Measurements from ENCODE around the gene DHX35.

DNA sequence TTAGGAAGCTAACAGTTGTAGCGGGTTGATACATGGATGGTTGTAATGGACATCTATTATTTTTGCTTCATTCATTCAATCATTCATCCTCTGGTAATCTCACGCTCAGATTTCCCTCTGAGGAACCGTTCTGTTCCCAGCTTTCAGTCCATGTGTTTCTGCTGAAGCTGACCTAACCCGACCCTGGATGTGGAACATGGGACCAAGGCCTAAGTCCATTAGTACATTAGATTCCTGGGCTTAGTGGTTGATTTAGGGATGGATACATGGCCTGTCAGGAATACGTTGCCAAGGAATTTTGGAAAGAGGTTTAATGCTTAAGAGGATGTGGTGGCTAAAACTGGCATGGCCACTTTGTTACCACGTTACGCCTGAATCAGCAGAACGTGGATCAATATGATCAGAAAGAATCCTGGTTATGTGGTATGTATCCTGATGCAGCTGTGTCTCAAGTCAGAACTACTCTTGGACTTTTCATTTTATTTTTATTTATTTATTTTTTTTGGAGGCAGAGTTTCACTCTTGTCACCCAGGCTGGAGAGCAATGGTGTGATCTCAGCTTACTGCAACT, 4.1 kb upstream of the DHX35 start:
- TF ChIP-seq, protein P1, sequence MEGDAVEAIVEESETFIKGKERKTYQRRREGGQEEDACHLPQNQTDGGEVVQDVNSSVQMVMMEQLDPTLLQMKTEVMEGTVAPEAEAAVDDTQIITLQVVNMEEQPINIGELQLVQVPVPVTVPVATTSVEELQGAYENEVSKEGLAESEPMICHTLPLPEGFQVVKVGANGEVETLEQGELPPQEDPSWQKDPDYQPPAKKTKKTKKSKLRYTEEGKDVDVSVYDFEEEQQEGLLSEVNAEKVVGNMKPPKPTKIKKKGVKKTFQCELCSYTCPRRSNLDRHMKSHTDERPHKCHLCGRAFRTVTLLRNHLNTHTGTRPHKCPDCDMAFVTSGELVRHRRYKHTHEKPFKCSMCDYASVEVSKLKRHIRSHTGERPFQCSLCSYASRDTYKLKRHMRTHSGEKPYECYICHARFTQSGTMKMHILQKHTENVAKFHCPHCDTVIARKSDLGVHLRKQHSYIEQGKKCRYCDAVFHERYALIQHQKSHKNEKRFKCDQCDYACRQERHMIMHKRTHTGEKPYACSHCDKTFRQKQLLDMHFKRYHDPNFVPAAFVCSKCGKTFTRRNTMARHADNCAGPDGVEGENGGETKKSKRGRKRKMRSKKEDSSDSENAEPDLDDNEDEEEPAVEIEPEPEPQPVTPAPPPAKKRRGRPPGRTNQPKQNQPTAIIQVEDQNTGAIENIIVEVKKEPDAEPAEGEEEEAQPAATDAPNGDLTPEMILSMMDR (conservative IDR thresholded peaks at IDR 0.05; ENCODE audit: low read length): no peak
- TF ChIP-seq EZH2phosphoT487 (IDR thresholded peaks at IDR 0.05; ENCODE audit: borderline replicate concordance): no peak

Measured in Loucy (cell line).